ENCODE results near the gene PLCB1. TPM values are rescaled to one million over a fixed set of nuclear protein-coding genes. Genes with fewer than 3 reads are reported as not detected.

PLCB1 gene
- total RNA-seq, 2 experiments from 2014 or later = 6.1 to 6.2 TPM

DNA sequence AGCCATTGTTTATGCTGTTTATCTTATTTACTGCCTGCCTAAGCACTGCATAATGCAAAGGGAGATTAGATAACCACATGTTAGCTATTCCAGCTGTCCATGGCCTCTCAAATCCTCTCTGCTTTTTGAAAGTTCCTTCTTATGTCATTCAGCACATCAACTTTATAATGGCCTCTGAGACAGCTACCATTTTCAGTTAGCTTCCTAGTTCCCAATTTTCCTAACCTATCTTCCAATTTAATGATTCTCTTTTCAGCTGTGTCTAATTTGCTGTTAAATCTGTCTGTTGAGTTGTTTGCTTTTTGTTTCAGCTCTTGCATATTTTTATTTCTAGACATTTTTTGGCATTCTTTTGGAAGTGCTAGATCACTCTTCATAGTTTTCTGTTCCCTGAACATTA lies 763.4 kb downstream of the PLCB1 start:
- Mint-ChIP-seq H3K4me3 (no peak overlapping the region), H3K27me3 (no peaks in the 10 kb centered on the region), H3K9me3 (peaks cover 19% of the 10 kb centered on the region), H3K27ac (no peak overlapping the region), H3K4me1 (no peaks in the 10 kb centered on the region), H3K36me3 (no peaks in the 10 kb centered on the region)
- no peak for DNase-seq
- POLR2A ChIA-PET = no interaction called here
- no peak for ATAC-seq (ENCODE audit: low read depth)

DNA sequence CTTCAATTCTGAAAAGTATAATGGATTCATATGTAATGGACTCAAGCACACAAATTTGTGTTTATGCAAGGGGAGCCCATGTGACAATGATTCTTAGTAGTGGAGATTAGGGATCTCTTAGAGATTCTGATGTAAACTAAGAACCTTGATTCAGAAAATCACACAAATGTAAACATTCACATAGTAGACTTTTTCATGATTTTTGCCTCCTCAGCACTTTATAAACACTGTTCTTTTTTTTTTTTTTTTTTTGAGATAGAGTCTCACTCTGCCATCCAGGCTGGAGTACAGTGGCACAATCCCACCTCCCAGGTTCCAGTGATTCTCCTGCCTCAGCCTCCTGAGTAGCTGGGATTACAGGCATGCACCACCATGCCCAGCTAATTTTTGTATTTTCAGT lies 766.8 kb downstream of the PLCB1 start:
- no peaks in the 10 kb centered on the region for H3K27me3 Mint-ChIP-seq
- no peak overlapping the region for H3K4me3 Mint-ChIP-seq
- no peak for DNase-seq
- no peaks in the 10 kb centered on the region for H3K36me3 Mint-ChIP-seq
- H3K9me3 Mint-ChIP-seq = peaks cover 17% of the 10 kb centered on the region
- H3K27ac Mint-ChIP-seq = no peak overlapping the region
- POLR2A ChIA-PET = no interaction called here
- no peaks in the 10 kb centered on the region for H3K4me1 Mint-ChIP-seq
- no peak for ATAC-seq (ENCODE audit: low read depth)

DNA sequence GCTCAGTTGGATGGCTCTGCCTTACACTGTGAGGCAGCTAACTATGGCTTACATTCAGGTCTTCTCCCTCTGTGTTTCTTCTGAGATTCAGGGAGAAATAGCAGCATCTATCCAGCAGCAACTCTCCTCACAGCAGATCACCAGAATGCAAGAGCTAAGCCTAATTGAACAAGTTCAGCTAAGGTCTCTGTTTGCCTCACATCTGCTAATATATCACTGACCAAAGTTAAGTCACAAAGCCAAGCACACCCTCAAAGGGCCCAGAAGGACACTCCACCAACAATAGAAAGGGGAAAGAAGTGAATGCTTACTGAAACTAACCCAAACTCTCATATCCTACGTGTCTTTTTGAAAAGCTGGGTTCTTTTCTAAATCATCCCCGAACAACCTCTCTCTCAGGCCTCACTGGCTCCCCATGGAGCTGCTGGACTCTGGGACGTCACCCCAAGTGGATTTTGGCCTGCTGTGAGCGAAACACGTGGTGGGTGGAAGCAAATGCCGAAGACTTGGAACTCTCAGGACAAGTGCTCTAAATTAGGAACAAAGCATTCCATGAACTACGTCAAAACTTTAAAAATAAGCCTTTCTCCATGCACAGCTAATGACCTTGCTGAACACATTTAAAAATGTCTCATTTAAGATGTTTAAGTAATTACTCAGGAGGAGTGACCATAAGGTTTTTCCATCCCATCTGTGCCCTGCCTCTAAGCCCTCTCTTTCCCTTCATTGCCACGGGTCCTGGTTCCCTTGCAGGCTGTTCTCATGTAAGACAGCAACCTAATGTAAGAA lies 769.4 kb downstream of the PLCB1 start:
- POLR2A ChIA-PET = no interaction called here
- Mint-ChIP-seq H3K27me3 (no peaks in the 10 kb centered on the region), H3K4me3 (no peak overlapping the region), H3K4me1 (no peaks in the 10 kb centered on the region), H3K27ac (no peak overlapping the region), H3K36me3 (no peaks in the 10 kb centered on the region), H3K9me3 (peaks cover 3% of the 10 kb centered on the region)
- ATAC-seq (ENCODE audit: low read depth) (no peak), DNase-seq (no peak)

DNA sequence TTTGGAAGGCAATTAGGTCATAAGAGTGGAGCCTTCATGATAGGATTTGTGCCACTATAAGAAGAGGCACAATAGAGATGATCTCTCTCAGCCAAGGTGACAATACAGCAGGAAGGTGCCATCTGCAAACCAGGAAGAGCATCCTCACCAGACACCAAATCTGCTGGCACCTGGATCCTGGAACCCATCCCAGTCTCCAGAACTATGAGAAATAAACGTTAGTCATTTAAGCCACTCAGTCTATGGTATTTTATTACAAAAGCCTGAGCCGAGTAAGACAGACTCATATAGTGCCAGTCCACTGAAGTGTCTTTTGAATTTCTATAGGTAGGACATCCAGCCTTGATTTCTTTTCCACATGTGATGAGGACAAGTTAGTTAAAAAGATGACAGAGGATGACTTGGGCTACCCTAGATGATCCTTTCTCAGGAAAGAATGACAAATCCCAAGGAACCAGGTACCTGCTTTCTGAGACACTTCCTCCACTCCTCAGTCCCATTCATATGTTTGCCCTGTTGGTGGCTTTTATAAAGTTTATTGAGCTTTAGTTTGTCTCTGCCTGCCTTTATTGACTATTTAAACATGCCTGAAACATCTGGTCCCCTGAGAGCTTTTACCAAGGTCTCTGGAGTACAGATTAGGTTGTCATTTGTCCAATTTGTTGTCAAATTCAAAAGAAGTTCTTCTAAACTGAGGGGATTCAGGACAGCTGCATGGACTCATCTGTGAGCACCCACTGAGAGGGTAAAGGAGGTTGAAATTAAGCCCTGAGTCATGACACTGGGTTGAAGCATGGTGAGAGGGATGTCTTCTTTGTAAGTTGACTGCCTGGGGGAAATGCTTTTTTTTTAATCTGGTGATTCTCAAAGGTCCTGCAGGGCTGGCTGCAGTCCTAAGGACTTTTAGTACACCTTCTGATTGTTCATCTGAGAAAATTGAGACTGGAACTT lies 771.9 kb downstream of the PLCB1 start:
- Mint-ChIP-seq H3K27ac (no peak overlapping the region), H3K4me3 (no peak overlapping the region), H3K36me3 (no peaks in the 10 kb centered on the region), H3K27me3 (no peaks in the 10 kb centered on the region), H3K4me1 (no peaks in the 10 kb centered on the region), H3K9me3 (peaks cover 1% of the 10 kb centered on the region)
- no peak for DNase-seq
- ATAC-seq (ENCODE audit: low read depth) = no peak
- POLR2A ChIA-PET = no interaction called here

DNA sequence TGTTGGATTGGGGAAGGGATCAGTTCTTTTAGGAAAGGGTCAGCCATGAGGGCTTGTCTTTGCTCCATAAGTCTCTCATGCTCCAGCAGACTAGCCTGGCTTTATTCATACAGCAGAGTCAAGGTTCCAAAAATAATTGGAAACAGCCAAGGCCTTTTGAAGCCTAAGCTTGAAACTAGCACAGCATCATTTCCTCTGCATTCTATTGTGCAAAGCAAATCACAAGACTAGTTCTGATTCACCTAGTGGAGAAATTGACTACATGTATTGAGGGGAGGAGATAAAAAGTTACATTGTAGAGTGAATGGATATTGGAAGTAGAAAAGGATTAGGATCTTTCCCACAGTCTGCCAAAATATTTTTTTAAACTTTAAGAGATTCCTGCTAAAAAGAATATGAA lies 777.5 kb downstream of the PLCB1 start:
- no peaks in the 10 kb centered on the region for H3K27me3 Mint-ChIP-seq
- no peaks in the 10 kb centered on the region for H3K36me3 Mint-ChIP-seq
- no peak for ATAC-seq (ENCODE audit: low read depth)
- H3K9me3 Mint-ChIP-seq = no peaks in the 10 kb centered on the region
- DNase-seq = no peak
- no peak overlapping the region for H3K27ac Mint-ChIP-seq
- H3K4me3 Mint-ChIP-seq = no peak overlapping the region
- H3K4me1 Mint-ChIP-seq = no peaks in the 10 kb centered on the region
- POLR2A ChIA-PET = no interaction called here

DNA sequence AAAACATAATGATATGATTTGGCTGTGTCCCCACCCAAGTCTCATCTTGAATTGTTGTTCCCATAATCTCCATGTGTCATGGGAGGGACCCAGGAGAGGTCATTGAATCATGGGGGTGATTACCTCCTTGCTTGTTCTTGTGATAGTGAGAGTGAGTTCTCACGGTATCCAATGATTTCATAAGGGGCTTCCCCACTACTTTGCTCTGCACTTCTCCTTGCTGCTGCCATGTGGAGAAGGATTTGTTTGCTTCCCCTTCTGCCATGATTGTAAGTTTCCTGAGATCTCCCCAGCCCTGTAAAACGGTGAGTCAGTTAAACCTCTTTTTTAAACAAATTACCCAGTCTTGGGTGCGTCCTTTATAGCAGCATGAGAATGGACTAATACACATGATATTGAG lies 780.0 kb downstream of the PLCB1 start:
- POLR2A ChIA-PET = no interaction called here
- H3K27me3 Mint-ChIP-seq = no peaks in the 10 kb centered on the region
- H3K27ac Mint-ChIP-seq = no peak overlapping the region
- H3K4me3 Mint-ChIP-seq = no peak overlapping the region
- H3K4me1 Mint-ChIP-seq = no peaks in the 10 kb centered on the region
- H3K9me3 Mint-ChIP-seq = no peaks in the 10 kb centered on the region
- DNase-seq (no peak), ATAC-seq (ENCODE audit: low read depth) (no peak)
- no peaks in the 10 kb centered on the region for H3K36me3 Mint-ChIP-seq

DNA sequence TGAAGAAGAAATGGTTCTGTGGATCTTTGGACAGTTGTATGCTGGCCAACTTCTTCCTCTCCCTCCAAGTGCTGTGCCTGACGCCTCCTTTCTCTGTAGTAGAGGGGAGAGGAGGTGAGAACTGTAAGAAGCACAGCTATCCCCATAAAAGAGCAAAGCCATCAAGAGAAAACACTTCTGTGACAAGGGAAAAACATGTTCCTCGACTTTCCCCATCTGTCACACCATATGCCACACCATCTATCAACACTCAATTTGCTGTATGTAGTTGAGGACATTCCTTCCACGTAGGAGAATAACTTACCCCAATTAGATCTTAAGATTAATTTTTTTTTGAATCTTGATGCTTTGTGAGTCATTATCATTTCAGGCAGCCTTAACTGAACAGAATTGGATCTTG lies 780.7 kb downstream of the PLCB1 start:
- Mint-ChIP-seq H3K4me3 (no peak overlapping the region), H3K9me3 (no peaks in the 10 kb centered on the region), H3K27me3 (no peaks in the 10 kb centered on the region), H3K4me1 (no peaks in the 10 kb centered on the region), H3K36me3 (no peaks in the 10 kb centered on the region), H3K27ac (no peak overlapping the region)
- POLR2A ChIA-PET = no interaction called here
- ATAC-seq (ENCODE audit: low read depth) (no peak), DNase-seq (no peak)

DNA sequence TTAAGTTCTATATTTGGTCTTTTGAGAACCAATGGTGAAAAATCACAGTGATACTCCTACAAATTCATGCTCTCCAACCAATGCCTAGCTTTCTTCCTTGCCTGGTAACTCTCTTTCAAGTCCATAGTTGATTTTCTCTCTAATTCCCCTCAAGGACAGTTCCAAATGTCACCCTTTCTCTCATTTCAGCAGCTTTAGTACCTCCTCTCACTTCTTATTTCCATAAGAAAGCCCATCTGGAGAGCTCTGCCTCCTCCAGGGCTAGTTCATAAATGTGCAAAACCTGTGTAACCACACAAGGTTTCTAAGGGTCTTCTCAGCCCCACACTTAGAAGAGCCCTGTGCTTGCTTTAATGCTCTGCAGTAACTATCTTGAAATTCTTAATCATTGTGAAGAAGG lies 781.4 kb downstream of the PLCB1 start:
- Mint-ChIP-seq H3K4me1 (no peaks in the 10 kb centered on the region), H3K4me3 (no peak overlapping the region), H3K9me3 (no peaks in the 10 kb centered on the region), H3K27ac (no peak overlapping the region), H3K27me3 (no peaks in the 10 kb centered on the region), H3K36me3 (no peaks in the 10 kb centered on the region)
- no peak for ATAC-seq (ENCODE audit: low read depth)
- DNase-seq = no peak
- POLR2A ChIA-PET = no interaction called here

DNA sequence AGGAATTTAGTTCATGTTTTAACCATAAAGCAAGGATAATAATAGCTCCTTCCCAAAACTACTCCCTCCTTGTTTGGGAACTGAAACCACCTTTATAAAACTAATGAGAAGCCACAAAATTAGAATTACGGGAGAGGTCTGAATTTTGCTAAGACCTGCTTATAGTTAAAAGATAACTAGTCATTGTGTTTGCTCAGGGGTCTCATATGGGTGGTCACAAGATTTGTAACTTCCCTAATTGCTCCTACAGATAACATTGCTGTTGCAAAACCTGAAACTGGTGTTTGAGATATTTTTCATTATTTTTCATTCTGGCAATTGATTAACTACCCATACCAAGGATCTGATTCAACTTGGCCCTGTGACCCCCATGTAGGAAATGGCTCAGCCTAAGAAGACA lies 782.4 kb downstream of the PLCB1 start:
- no peak for DNase-seq
- no peak for ATAC-seq (ENCODE audit: low read depth)
- Mint-ChIP-seq H3K36me3 (no peaks in the 10 kb centered on the region), H3K9me3 (no peaks in the 10 kb centered on the region), H3K4me3 (no peak overlapping the region), H3K27ac (no peak overlapping the region), H3K27me3 (no peaks in the 10 kb centered on the region), H3K4me1 (no peaks in the 10 kb centered on the region)
- POLR2A ChIA-PET = no interaction called here

DNA sequence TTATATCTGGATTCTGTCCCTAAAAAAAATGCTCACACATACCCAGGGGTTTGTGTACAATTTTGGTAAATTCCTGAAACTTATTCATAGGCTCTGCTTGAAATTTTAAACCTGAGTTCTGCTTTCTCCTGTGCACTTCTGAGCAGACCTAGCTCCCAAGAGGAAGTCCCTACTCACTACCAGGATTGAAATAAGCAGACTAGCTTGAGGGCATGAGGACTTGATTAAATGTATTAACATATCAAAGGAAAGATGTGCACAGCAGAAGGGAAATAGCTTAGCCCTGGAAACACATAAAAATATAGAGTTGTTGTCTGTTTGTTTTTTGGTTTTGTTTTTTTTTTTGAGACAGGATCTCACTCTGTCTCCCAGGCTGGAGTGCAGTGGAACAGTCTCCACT lies 785.0 kb downstream of the PLCB1 start:
- no peaks in the 10 kb centered on the region for H3K4me1 Mint-ChIP-seq
- H3K36me3 Mint-ChIP-seq = no peaks in the 10 kb centered on the region

DNA sequence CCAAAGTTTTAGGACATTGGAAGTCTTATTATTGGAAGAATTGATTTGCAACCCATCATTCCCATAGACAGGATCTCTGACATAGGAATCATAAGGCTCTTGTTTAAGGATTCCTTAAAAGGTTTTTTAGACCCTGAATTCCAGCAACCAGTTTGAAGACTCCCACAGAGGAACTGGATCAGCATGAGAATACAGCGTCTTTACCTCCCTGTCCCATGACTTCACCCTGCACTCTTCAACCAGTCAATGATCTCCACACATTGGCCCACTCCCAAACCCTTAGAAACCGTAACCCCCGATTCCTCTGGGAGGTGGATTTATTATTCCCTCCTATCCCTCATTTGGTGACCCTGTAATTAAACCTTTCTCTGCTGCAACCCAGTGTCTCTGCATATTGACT lies 786.1 kb downstream of the PLCB1 start:
- H3K36me3 Mint-ChIP-seq = no peaks in the 10 kb centered on the region
- POLR2A ChIA-PET = no interaction called here
- ATAC-seq (ENCODE audit: low read depth) = no peak

More for the DNA sequence above, 785.0 kb downstream of the PLCB1 start:
- no peak overlapping the region for H3K27ac Mint-ChIP-seq
- POLR2A ChIA-PET = no interaction called here
- DNase-seq (no peak), ATAC-seq (ENCODE audit: low read depth) (no peak)
- H3K4me3 Mint-ChIP-seq = no peak overlapping the region
- H3K9me3 Mint-ChIP-seq = no peaks in the 10 kb centered on the region
- no peaks in the 10 kb centered on the region for H3K27me3 Mint-ChIP-seq

DNA sequence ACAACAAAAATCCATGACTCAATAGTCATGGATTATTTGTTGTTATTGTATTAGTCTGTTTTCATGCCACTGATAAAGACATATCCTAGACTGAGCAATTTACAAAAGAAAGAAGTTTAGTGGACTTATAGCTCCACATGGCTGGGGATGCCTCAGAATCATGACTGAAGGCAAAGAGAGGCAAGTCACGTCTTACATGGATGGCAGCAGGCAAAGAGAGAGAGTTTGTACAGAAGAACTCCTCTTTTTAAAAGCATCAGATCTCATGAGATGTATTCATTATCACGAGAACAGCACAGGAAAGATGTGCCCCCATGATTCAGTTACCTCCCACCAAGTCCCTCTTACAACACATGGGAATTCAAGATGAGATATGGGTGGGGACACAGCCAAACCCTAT lies 792.5 kb downstream of the PLCB1 start:
- POLR2A ChIA-PET = no interaction called here
- Mint-ChIP-seq H3K27me3 (no peaks in the 10 kb centered on the region), H3K4me3 (no peak overlapping the region), H3K9me3 (no peaks in the 10 kb centered on the region), H3K36me3 (no peaks in the 10 kb centered on the region), H3K4me1 (no peaks in the 10 kb centered on the region), H3K27ac (no peak overlapping the region)
- DNase-seq = no peak
- no peak for ATAC-seq (ENCODE audit: low read depth)

More for the DNA sequence above, 786.1 kb downstream of the PLCB1 start:
- H3K27me3 Mint-ChIP-seq = no peaks in the 10 kb centered on the region
- no peak overlapping the region for H3K27ac Mint-ChIP-seq
- no peaks in the 10 kb centered on the region for H3K4me1 Mint-ChIP-seq
- no peak overlapping the region for H3K4me3 Mint-ChIP-seq
- DNase-seq = no peak
- no peaks in the 10 kb centered on the region for H3K9me3 Mint-ChIP-seq

DNA sequence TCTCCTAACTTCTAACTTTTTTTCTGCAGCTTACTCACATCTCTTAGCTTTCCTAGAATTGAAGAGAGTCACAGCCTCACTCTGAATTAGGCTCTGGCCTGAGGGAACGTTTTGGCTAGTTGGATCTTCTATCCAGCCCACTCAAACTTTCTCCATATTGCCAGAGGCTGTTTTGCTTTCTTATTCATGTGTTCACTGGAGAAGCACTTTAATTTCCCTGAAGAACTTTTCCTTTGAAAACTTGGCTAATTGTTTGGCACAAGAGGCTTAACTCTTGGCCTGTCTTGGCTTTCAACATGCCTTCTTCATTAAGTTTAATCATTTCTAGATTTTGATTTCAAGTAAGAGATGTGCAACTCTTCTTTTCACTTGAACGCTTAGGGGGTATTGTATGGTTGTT lies 798.7 kb downstream of the PLCB1 start:
- no peaks in the 10 kb centered on the region for H3K36me3 Mint-ChIP-seq
- H3K4me1 Mint-ChIP-seq = no peaks in the 10 kb centered on the region
- no peaks in the 10 kb centered on the region for H3K27me3 Mint-ChIP-seq
- H3K27ac Mint-ChIP-seq = no peak overlapping the region
- no peaks in the 10 kb centered on the region for H3K9me3 Mint-ChIP-seq
- ATAC-seq (ENCODE audit: low read depth) = no peak
- POLR2A ChIA-PET = no interaction called here
- no peak for DNase-seq
- H3K4me3 Mint-ChIP-seq = no peak overlapping the region

Data from activated naive CD8-positive, alpha-beta T cell treated with anti-CD3 and anti-CD28 coated beads, Interleukin-2, amount 10 ng/mL, durations not matched to agents 7 days and 5 days (primary cell).